GM13976 (cell line): ENCODE measurements around the gene IFT80.

Source experiments
- DNase-seq: peaks from one replicate; pipeline ENCODE4 v3.0.0; 2012; ENCODE audit warnings: low spot score
- in situ Hi-C: fragments of 300-500 bp; cut with MboI; formaldehyde crosslinking; loops from one replicate; pipeline ENCODE4 v1.12.0; 2022; ENCODE audit warnings: low sequenced_read_pairs, mixed read lengths, inconsistent platforms; ENCODE audit not compliant: unreplicated experiment
- TF ChIP-seq, protein P1 (sequence below): IDR thresholded peaks from 2 replicates; pipeline ENCODE4 v1.5.1; 2012; ENCODE audit warnings: borderline replicate concordance, mild to moderate bottlenecking; ENCODE audit not compliant: insufficient read depth; ENCODE audit errors: extremely low read depth, missing control alignments, control extremely low read depth

Gene IFT80

GRCh38 chr3:160291290-160291908 is 107.6 kb downstream of the IFT80 start:
- in situ Hi-C loops = no loop called here
- TF ChIP-seq, protein P1, sequence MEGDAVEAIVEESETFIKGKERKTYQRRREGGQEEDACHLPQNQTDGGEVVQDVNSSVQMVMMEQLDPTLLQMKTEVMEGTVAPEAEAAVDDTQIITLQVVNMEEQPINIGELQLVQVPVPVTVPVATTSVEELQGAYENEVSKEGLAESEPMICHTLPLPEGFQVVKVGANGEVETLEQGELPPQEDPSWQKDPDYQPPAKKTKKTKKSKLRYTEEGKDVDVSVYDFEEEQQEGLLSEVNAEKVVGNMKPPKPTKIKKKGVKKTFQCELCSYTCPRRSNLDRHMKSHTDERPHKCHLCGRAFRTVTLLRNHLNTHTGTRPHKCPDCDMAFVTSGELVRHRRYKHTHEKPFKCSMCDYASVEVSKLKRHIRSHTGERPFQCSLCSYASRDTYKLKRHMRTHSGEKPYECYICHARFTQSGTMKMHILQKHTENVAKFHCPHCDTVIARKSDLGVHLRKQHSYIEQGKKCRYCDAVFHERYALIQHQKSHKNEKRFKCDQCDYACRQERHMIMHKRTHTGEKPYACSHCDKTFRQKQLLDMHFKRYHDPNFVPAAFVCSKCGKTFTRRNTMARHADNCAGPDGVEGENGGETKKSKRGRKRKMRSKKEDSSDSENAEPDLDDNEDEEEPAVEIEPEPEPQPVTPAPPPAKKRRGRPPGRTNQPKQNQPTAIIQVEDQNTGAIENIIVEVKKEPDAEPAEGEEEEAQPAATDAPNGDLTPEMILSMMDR = no peak
- no peak for DNase-seq

- no peak for DNase-seq
- TF ChIP-seq, protein P1 = no peak
- in situ Hi-C loops = no loop called here
These were observed 111.4 kb downstream of the IFT80 start for GRCh38 chr3:160287666-160288065.

- DNase-seq = no peak
- in situ Hi-C loops = no loop called here
- TF ChIP-seq, protein P1 = no peak
These were observed 112.8 kb downstream of the IFT80 start for GRCh38 chr3:160286231-160286630.

DNA sequence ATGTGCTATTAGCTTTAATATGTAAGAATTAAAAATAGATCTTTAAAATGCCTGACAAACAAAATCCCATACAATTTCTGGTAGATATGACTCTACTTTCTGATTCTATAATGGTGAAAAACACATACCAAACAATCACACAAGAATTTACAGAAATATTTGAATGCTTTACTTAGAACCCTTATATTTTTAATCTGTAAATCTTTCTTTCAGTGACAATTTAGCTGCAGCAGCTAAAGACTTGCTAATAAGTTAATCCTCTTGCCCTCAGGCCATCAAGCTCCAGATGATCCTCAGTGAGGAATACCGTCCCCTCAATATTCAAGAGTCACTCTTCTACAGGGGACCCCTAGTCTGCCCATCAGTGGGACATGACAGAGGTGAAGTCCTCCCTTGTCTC is 118.2 kb downstream of the IFT80 start:
- TF ChIP-seq, protein P1 = no peak
- in situ Hi-C loops = no loop called here
- DNase-seq = no peak

DNA sequence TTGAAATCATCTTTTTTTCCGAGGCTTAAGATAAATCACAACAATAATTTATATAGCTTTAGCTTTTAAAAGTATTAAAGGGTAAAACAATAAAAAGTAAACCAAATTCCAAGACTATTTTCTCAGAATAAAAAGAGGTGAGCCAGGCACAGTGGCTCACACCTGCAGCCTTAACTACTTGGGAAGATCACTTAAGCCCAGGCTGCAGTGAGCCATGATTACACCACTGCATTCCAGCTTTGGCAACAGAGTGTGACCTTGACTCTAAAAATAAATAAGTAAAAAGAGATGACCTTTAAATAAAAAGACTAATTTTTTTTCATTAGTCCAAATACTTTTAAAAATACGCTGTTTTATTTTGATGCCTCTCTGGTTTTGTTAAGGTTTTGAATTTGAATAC is 119.4 kb downstream of the IFT80 start:
- DNase-seq = no peak
- in situ Hi-C loops = no loop called here
- TF ChIP-seq, protein P1 = no peak

DNA sequence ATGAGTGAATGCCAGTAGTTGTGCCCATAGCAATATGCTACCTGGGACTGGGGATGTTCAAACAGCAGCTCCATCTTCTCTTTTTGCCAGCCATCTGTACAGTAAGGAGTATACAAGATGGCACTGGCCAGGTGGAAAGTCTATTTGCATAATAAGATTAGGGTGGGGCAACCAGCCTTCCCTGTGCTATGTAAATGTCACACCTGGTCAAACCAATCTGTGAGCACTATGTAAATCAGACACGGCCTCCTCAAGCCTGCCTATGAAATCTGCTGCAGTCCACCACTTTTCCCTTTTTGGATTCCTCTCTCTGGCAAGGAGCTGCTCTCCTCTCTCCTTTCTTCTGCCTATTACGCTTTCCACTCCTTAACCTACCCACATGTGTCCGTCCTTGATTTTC is 120.8 kb downstream of the IFT80 start:
- TF ChIP-seq, protein P1 = no peak
- in situ Hi-C loops = no loop called here
- DNase-seq = no peak
